ENCODE measurements around the gene ECM2. TPM values are rescaled to one million over a fixed set of nuclear protein-coding genes. Genes with fewer than 3 reads are reported as not detected.

ECM2 gene
- total and polyA plus RNA-seq, 2 donors (not counting 1 experiment from before 2014, with no cell fraction given): 6.8 to 17.2 TPM

DNA sequence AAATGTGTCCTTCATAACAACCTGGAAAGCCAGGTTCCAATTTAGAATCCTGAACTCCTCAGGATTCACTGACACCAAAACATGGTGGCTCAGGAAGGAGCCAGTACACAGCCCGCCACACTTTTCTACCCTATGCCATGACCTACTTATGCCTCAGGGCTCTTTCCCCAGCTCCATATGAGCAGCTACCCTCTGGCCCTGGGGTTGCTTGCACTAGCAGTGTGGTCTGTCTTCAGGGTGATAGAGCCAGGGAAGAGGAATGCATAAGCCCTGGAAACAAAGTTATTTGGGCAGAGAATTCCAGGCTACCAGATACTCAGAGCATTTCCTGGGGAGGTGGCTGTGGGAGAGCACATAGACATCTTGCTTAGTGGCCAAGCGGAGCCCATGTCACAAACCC, 15.0 kb upstream of the ECM2 start:
- no peaks in the 10 kb centered on the region for H3K9me3 ChIP-seq (ENCODE audit: control insufficient read depth, insufficient read depth, low read depth, low read length)
- no peak for TF ChIP-seq EZH2 (IDR thresholded peaks at IDR 0.05; ENCODE audit: low read length, missing control alignments)
- TF ChIP-seq, protein P1, sequence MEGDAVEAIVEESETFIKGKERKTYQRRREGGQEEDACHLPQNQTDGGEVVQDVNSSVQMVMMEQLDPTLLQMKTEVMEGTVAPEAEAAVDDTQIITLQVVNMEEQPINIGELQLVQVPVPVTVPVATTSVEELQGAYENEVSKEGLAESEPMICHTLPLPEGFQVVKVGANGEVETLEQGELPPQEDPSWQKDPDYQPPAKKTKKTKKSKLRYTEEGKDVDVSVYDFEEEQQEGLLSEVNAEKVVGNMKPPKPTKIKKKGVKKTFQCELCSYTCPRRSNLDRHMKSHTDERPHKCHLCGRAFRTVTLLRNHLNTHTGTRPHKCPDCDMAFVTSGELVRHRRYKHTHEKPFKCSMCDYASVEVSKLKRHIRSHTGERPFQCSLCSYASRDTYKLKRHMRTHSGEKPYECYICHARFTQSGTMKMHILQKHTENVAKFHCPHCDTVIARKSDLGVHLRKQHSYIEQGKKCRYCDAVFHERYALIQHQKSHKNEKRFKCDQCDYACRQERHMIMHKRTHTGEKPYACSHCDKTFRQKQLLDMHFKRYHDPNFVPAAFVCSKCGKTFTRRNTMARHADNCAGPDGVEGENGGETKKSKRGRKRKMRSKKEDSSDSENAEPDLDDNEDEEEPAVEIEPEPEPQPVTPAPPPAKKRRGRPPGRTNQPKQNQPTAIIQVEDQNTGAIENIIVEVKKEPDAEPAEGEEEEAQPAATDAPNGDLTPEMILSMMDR (conservative IDR thresholded peaks at IDR 0.05 in 1 of 2, IDR thresholded peaks at IDR 0.05 in 1 of 2; ENCODE audit: low read depth in 1 of 2, low read length in 2 of 2): no peak
- no peak overlapping the region for H3K27ac ChIP-seq (ENCODE audit: insufficient read depth, low read length)
- no peak overlapping the region for H3K4me3 ChIP-seq (replicated peaks in 1 of 4; ENCODE audit: control extremely low read depth in 1 of 4, insufficient read depth in 1 of 4, low read depth in 3 of 4, low read length in 4 of 4)
- no peak overlapping the region for H3K4me2 ChIP-seq (ENCODE audit: extremely low read depth, insufficient read depth, low read length)
- H4K20me1 ChIP-seq (ENCODE audit: control insufficient read depth, extremely low read depth, insufficient read depth, low read length): no peaks in the 10 kb centered on the region
- no peaks in the 10 kb centered on the region for H3K36me3 ChIP-seq (ENCODE audit: control insufficient read depth, insufficient read depth, low read length)
- DNase-seq (ENCODE audit: low read depth in 2 of 2): no peak
- H3K27me3 ChIP-seq (ENCODE audit: control insufficient read depth, insufficient read depth, low read length): no peaks in the 10 kb centered on the region
- H2AFZ ChIP-seq (ENCODE audit: low read length): no peak overlapping the region
- H3K4me1 ChIP-seq (ENCODE audit: control insufficient read depth, extremely low read depth, insufficient read depth, low read length): no peaks in the 10 kb centered on the region
- H3K9ac ChIP-seq (ENCODE audit: insufficient read depth, low read length): no peak overlapping the region
- H3K79me2 ChIP-seq (ENCODE audit: control insufficient read depth, insufficient read depth, low read length): no peaks in the 10 kb centered on the region

- TF ChIP-seq, protein P1 (conservative IDR thresholded peaks at IDR 0.05 in 1 of 2, IDR thresholded peaks at IDR 0.05 in 1 of 2; ENCODE audit: low read depth in 1 of 2, low read length in 2 of 2): no peak
- no peak for TF ChIP-seq EZH2 (IDR thresholded peaks at IDR 0.05; ENCODE audit: low read length, missing control alignments)
- Histone ChIP-seq H3K4me1 (ENCODE audit: control insufficient read depth, extremely low read depth, insufficient read depth, low read length) (no peaks in the 10 kb centered on the region), H3K36me3 (ENCODE audit: control insufficient read depth, insufficient read depth, low read length) (no peaks in the 10 kb centered on the region), H3K4me3 (replicated peaks in 1 of 4; ENCODE audit: control extremely low read depth in 1 of 4, insufficient read depth in 1 of 4, low read depth in 3 of 4, low read length in 4 of 4) (no peak overlapping the region), H3K9ac (ENCODE audit: insufficient read depth, low read length) (no peak overlapping the region), H3K27me3 (ENCODE audit: control insufficient read depth, insufficient read depth, low read length) (no peaks in the 10 kb centered on the region), H2AFZ (ENCODE audit: low read length) (no peak overlapping the region), H4K20me1 (ENCODE audit: control insufficient read depth, extremely low read depth, insufficient read depth, low read length) (no peaks in the 10 kb centered on the region), H3K27ac (ENCODE audit: insufficient read depth, low read length) (no peak overlapping the region), H3K9me3 (ENCODE audit: control insufficient read depth, insufficient read depth, low read depth, low read length) (no peaks in the 10 kb centered on the region), H3K4me2 (ENCODE audit: extremely low read depth, insufficient read depth, low read length) (no peak overlapping the region), H3K79me2 (ENCODE audit: control insufficient read depth, insufficient read depth, low read length) (no peaks in the 10 kb centered on the region)
- DNase-seq (ENCODE audit: low read depth in 2 of 2): no peak
Observed at GRCh38 chr9:92547356-92547755, 11.6 kb upstream of the ECM2 start.

DNA sequence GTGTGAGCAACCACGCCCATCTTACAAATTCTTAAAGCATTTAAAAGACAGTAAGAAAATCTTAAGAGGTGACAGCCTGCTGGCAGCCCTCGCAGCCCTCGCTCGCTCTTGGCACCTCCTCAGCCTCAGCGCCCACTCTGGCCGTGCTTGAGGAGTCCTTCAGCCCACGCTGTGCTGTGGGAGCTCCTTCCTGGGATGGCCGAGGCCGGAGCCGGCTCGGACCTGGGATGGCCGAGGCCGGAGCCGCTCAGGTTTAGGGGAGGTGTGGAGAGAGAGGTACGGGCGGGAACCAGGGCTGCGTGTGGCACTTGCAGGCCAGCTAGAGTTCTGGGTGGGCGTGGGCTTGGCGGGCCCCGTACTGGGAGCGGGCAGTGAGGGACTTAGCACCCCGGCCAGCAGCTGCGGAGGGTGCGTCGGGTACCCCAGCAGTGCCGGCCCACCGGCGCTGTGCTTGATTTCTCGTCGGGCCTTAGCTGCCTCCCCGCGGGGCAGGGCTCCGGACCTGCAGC, 9.3 kb upstream of the ECM2 start:
- Histone ChIP-seq H2AFZ (ENCODE audit: low read length) (no peak overlapping the region), H3K79me2 (ENCODE audit: control insufficient read depth, insufficient read depth, low read length) (no peaks in the 10 kb centered on the region), H3K9me3 (ENCODE audit: control insufficient read depth, insufficient read depth, low read depth, low read length) (no peaks in the 10 kb centered on the region), H4K20me1 (ENCODE audit: control insufficient read depth, extremely low read depth, insufficient read depth, low read length) (no peaks in the 10 kb centered on the region), H3K27ac (ENCODE audit: insufficient read depth, low read length) (no peak overlapping the region), H3K27me3 (ENCODE audit: control insufficient read depth, insufficient read depth, low read length) (no peaks in the 10 kb centered on the region), H3K4me1 (ENCODE audit: control insufficient read depth, extremely low read depth, insufficient read depth, low read length) (no peaks in the 10 kb centered on the region), H3K36me3 (ENCODE audit: control insufficient read depth, insufficient read depth, low read length) (no peaks in the 10 kb centered on the region), H3K9ac (ENCODE audit: insufficient read depth, low read length) (no peak overlapping the region), H3K4me3 (replicated peaks in 1 of 4; ENCODE audit: control extremely low read depth in 1 of 4, insufficient read depth in 1 of 4, low read depth in 3 of 4, low read length in 4 of 4) (no peak overlapping the region), H3K4me2 (ENCODE audit: extremely low read depth, insufficient read depth, low read length) (no peak overlapping the region)
- no peak for DNase-seq (ENCODE audit: low read depth in 2 of 2)
- no peak for TF ChIP-seq EZH2 (IDR thresholded peaks at IDR 0.05; ENCODE audit: low read length, missing control alignments)
